Ishikawa (cell line): ENCODE results near the gene MAD1L1.

Experiments
- CEBPB ChIP-seq: IDR thresholded peaks from 2 replicates; pipeline ENCODE4 v1.6.1; 2012
- CREB1 ChIP-seq: IDR thresholded peaks from 2 replicates; pipeline ENCODE4 v1.6.1; 2012; ENCODE audit warnings: low read depth
- EGR1 ChIP-seq: IDR thresholded peaks from 2 replicates; pipeline ENCODE4 v1.6.1; 2012
- EP300 ChIP-seq: IDR thresholded peaks from 2 replicates; pipeline ENCODE4 v1.6.1; 2012; ENCODE audit warnings: borderline replicate concordance
- FOXM1 ChIP-seq: IDR thresholded peaks from 2 replicates; pipeline ENCODE4 v1.6.1; 2012; ENCODE audit warnings: low read depth, borderline replicate concordance
- NFIC ChIP-seq: IDR thresholded peaks from 2 replicates; pipeline ENCODE4 v1.6.1; 2012
- RAD21 ChIP-seq: IDR thresholded peaks from 2 replicates; pipeline ENCODE4 v1.6.1; 2012; ENCODE audit warnings: low read depth
- REST ChIP-seq: IDR thresholded peaks from 2 replicates; pipeline ENCODE4 v1.6.1; 2012; ENCODE audit warnings: low read depth, mild to moderate bottlenecking
- TAF1 ChIP-seq: IDR thresholded peaks from 2 replicates; pipeline ENCODE4 v1.6.1; 2012; ENCODE audit warnings: low read depth, mild to moderate bottlenecking
- TCF12 ChIP-seq: IDR thresholded peaks from 2 replicates; pipeline ENCODE4 v1.6.1; 2012; ENCODE audit warnings: low read depth
- TEAD4 ChIP-seq: IDR thresholded peaks from 2 replicates; pipeline ENCODE4 v1.6.1; 2012
- YY1 ChIP-seq: IDR thresholded peaks from 2 replicates; pipeline ENCODE4 v1.6.1; 2012; ENCODE audit warnings: low read depth
- ZBTB7A ChIP-seq: IDR thresholded peaks from 2 replicates; pipeline ENCODE4 v1.6.1; 2012; ENCODE audit warnings: low read depth
- TF ChIP-seq, protein P1 (sequence below): IDR thresholded peaks from 2 replicates; pipeline ENCODE4 v1.6.1; 2012
- TF ChIP-seq, protein P2 (sequence below): IDR thresholded peaks from 2 replicates; pipeline ENCODE4 v1.6.1; 2012

MAD1L1 gene

GRCh38 chr7:2029211-2029905, 203.4 kb downstream of the MAD1L1 start:
- TF ChIP-seq CEBPB: no peak
- no peak for TF ChIP-seq NFIC
- no peak for TF ChIP-seq TCF12
- TF ChIP-seq, protein P1, sequence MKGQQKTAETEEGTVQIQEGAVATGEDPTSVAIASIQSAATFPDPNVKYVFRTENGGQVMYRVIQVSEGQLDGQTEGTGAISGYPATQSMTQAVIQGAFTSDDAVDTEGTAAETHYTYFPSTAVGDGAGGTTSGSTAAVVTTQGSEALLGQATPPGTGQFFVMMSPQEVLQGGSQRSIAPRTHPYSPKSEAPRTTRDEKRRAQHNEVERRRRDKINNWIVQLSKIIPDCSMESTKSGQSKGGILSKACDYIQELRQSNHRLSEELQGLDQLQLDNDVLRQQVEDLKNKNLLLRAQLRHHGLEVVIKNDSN: no peak

- TF ChIP-seq, protein P1: 0 out of 2 replicates have a peak, but pooled peaks have one; percentile 32
- no peak for TF ChIP-seq CEBPB
Observed at GRCh38 chr7:2028733-2029132, 204.0 kb downstream of the MAD1L1 start.

GRCh38 chr7:2025188-2025587, 207.6 kb downstream of the MAD1L1 start:
- TF ChIP-seq FOXM1 (no peak), CREB1 (no peak), TCF12 (no peak), NFIC (no peak), TAF1 (no peak), EP300 (no peak), CEBPB (no peak), EGR1 (no peak), YY1 (no peak)
- TF ChIP-seq, protein P1: no peak

- TF ChIP-seq CREB1 (no peak), TEAD4 (no peak), NFIC (no peak; the same call in 1 of the 2 replicates), ZBTB7A (no peak), EP300 (no peak), TCF12 (no peak)
- TF ChIP-seq, protein P2, sequence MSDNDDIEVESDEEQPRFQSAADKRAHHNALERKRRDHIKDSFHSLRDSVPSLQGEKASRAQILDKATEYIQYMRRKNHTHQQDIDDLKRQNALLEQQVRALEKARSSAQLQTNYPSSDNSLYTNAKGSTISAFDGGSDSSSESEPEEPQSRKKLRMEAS: no peak
Observed at GRCh38 chr7:2024567-2024918, 208.2 kb downstream of the MAD1L1 start.

- TF ChIP-seq EP300 (no peak), NFIC (peak; percentile 43), RAD21 (no peak), FOXM1 (no peak), CREB1 (no peak), YY1 (no peak), ZBTB7A (no peak)
Observed at GRCh38 chr7:2023877-2024566, 208.7 kb downstream of the MAD1L1 start.

DNA sequence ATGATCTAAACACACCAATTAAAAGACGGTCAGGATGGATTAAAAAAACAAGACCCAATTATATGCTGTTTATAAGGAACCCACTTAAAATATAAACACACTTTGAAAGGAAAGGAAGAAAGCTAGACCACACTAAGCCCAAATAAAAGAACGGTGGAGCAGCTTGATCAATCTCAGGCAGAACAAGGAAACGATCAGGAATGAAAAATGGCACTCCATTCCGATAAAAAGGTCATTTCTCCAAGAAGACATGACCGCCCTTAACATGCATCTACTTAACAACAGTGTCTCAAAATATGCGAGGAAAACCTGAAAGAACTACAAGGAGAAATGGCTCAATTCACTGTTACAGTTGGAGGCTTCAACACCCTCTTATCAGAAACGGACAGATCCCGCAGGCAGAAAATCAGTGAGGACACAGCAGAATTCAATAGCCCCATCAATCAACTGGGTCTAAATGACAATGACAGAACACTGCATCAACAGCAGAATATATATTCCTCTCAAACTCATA, 210.0 kb downstream of the MAD1L1 start:
- TF ChIP-seq TAF1 (no peak), EP300 (no peak), ZBTB7A (no peak), YY1 (no peak), RAD21 (no peak), EGR1 (no peak), NFIC (no peak), REST (no peak), TCF12 (no peak), TEAD4 (no peak), CREB1 (no peak), CEBPB (no peak), FOXM1 (no peak)
- TF ChIP-seq, protein P1: no peak
- TF ChIP-seq, protein P2: no peak

DNA sequence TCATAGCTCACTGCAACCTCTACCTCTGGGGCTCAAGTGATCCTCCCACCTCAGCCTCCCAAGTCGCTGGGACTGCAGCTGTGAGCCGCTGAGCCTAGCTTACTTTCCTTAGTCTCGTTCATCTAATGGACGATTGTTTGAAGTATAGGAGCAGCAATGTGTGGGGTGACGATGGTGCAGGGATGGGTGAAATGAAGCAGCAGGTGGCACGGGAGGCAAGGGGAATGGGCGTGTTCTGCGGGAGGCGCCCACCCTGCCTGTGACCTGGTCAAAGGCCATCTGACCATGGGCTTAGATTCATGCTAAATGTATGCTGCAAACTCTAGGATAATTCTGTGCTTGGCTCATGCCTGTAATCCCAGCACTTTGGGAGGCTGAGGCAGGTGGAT, 210.7 kb downstream of the MAD1L1 start:
- TF ChIP-seq REST: no peak
- TF ChIP-seq, protein P1: no peak
- no peak for TF ChIP-seq RAD21
- TF ChIP-seq CREB1: no peak
- TF ChIP-seq NFIC: no peak
- no peak for TF ChIP-seq ZBTB7A
- no peak for TF ChIP-seq TEAD4
- TF ChIP-seq YY1: no peak
- TF ChIP-seq TCF12: no peak
